ENCODE measurements around the gene P3H1. TPM values are rescaled to one million over a fixed set of nuclear protein-coding genes. Genes with fewer than 3 reads are reported as not detected.

P3H1 gene
- total RNA-seq, 1 experiment from 2014 or later: 32.9 TPM

- H4K20me1 ChIP-seq (ENCODE audit: insufficient read depth): no peaks in the 10 kb centered on the region
- no peaks in the 10 kb centered on the region for H3K79me2 ChIP-seq (ENCODE audit: insufficient read depth, low read length)
- H3K27ac ChIP-seq (ENCODE audit: low read depth, low read length): no peak overlapping the region
- ATAC-seq (no peak), DNase-seq (ENCODE audit: low read depth, low spot score) (no peak)
- H3K4me2 ChIP-seq (ENCODE audit: low read length): no peak overlapping the region
- intact Hi-C loops (cut with micrococcal nuclease): no loop called here
- BruUV-seq (replicated peaks): no TSS peak
- H3K36me3 ChIP-seq (ENCODE audit: control insufficient read depth in 1 of 2, insufficient read depth in 2 of 2, low read length in 2 of 2): no peaks in the 10 kb centered on the region
- CTCF ChIA-PET: no interaction called here
- no peaks in the 10 kb centered on the region for H3K9me3 ChIP-seq (ENCODE audit: control insufficient read depth in 1 of 2, insufficient read depth in 1 of 2, low read depth in 1 of 2, low read length in 2 of 2)
- no peak overlapping the region for H3K9ac ChIP-seq (ENCODE audit: low read length)
- H3K27me3 ChIP-seq (ENCODE audit: insufficient read depth, low read length): no peaks in the 10 kb centered on the region
- RAD21 ChIA-PET (ENCODE audit: low non-redundant PET in 1 of 2, low total read pairs in 2 of 2, uncharacterized antibody in 2 of 2, unreplicated experiment in 2 of 2): no interaction called here
- no peaks in the 10 kb centered on the region for H3K9me2 ChIP-seq (ENCODE audit: insufficient read depth)
- no peak overlapping the region for H2AFZ ChIP-seq (ENCODE audit: low read depth, low read length, poor library complexity, severe bottlenecking)
- H3K4me3 ChIP-seq (replicated peaks in 1 of 2; ENCODE audit: low read depth in 1 of 2, low read length in 2 of 2): no peak overlapping the region
- POLR2A ChIA-PET: no interaction called here
- H3K4me1 ChIP-seq (ENCODE audit: control insufficient read depth in 1 of 2, insufficient read depth in 2 of 2, low read length in 2 of 2): no peaks in the 10 kb centered on the region; a peak in 1 of 4 replicates
- TF ChIP-seq TCF7L2 (IDR thresholded peaks at IDR 0.05; ENCODE audit: borderline replicate concordance, extremely low read depth, insufficient read depth, insufficient read length) (no peak), YY1 (IDR thresholded peaks at IDR 0.05; ENCODE audit: extremely low read depth, insufficient replicate concordance, low read depth, low read length) (no peak), EZH2phosphoT487 (IDR thresholded peaks at IDR 0.05; ENCODE audit: borderline replicate concordance) (no peak), CEBPB (IDR thresholded peaks at IDR 0.05; ENCODE audit: low read depth) (no peak), SP1 (IDR thresholded peaks at IDR 0.05; ENCODE audit: low read depth) (no peak), FOSL1 (IDR thresholded peaks at IDR 0.05; ENCODE audit: low read depth) (no peak), ATF3 (IDR thresholded peaks at IDR 0.05) (no peak), CBX3 (IDR thresholded peaks at IDR 0.05; ENCODE audit: low read depth) (no peak), REST (IDR thresholded peaks at IDR 0.05; ENCODE audit: low read depth) (no peak)
These were observed 24.7 kb downstream of the P3H1 start for GRCh38 chr1:42742141-42742540.

All from HCT116 (cell line).